Spinal cord (tissue), 10 donors: ENCODE results near the gene ZNF236. TPM values are rescaled to one million over a fixed set of nuclear protein-coding genes. Genes with fewer than 3 reads are reported as not detected.
A peak's percentile ranks its signal among the peaks of the same experiment; 100 is the strongest.

Experiments used
- DNase-seq, 6 donors: peaks; one replicate each; pipeline versions ENCODE4 v3.0.0 to v3.0.0-alpha.2; 2013 to 2015; ENCODE audit warnings: low spot score in 6 of 6, low read depth in 4 of 6
- H3K27ac ChIP-seq: one replicate; pipeline ENCODE4 v1.5.1; 2013; ENCODE audit warnings: low read depth, low read length, control low read depth
- H3K27me3 ChIP-seq: one replicate; pipeline ENCODE4 v1.6.1; 2013; ENCODE audit warnings: low read length; ENCODE audit not compliant: control insufficient read depth, insufficient read depth
- H3K36me3 ChIP-seq: one replicate; pipeline ENCODE4 v1.6.1; 2013; ENCODE audit warnings: low read length; ENCODE audit not compliant: control insufficient read depth, insufficient read depth
- H3K4me1 ChIP-seq: one replicate; pipeline ENCODE4 v1.6.1; 2013; ENCODE audit warnings: low read length; ENCODE audit not compliant: control insufficient read depth, insufficient read depth
- H3K4me3 ChIP-seq: one replicate; pipeline ENCODE4 v1.5.1; 2013; ENCODE audit warnings: low read depth, low read length, control low read depth
- H3K9me3 ChIP-seq: one replicate; pipeline ENCODE4 v1.6.1; 2013; ENCODE audit warnings: low read length; ENCODE audit not compliant: control insufficient read depth, insufficient read depth
- WGBS: methylation state at CpG from one replicate; pipeline ENCODE4 v1.1.5; 2013; ENCODE audit warnings: missing lambda C conversion rate; ENCODE audit not compliant: insufficient coverage; 5-methylcytosine and 5-hydroxymethylcytosine counted together
- polyA plus RNA-seq, 2 donors: library from polyadenylated mRNA; unstranded; fragments of 120-200 nt; gene quantifications; one replicate each; pipeline ENCODE4 v1.2.1, GENCODE V29; 2013; ENCODE audit not compliant: insufficient read length in 2 of 2
- total RNA-seq, 2 donors: library from RNA; depleted of rRNA in 1 of 2; stranded (reverse); fragments of 120-200 nt in 1 of 2; fragments of >200 nt in 1 of 2; gene quantifications; one replicate each; pipeline versions ENCODE4 v1.2.3 to v1.2.4, GENCODE V29; 2013 to 2014
- donor health status: healthy.

Gene ZNF236
- total and polyA plus RNA-seq, 4 donors, result 7.6 to 23.0 (median 13.6) TPM

DNA sequence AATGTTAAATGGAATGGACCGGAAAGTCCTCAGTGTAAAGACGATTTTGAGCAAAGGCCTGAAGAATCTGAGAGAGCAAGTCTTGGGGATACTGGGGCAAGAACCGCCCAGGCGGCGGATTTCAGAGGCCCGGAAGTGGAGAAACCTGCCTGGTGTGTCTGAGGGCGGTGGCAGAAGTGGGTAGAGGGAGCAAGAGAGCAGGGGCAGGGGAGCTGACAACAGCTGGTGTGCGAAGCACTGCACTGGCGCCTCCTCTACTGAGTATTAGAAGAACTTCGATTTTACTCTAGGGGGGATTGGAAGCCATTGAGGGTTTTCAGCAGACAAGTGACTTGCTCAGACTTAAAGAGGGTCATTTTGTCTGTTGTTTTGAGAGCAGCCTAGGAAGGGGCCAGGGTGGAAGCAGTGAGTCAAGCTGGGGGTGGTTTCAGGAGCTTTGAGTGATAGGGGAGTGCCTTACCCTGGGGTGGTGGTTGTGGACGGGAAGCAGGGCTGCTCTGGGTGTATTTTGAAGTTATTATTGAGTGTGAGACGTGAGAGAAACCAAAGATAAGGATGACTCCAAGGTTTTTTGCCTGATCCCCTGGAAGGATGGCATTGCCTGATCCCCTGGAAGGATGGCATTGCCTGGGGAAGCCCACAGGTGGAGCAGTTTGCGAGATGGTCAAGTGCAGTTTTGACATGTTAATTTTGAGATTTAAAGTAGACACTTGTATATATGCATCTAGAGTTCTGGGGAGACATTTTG is 52.5 kb downstream of the ZNF236 start:
- no peaks in the 10 kb centered on the region for H3K27me3 ChIP-seq
- WGBS, result 88% methylated on average over 13 of the region's 13 CpGs
- peaks cover 8% of the 10 kb centered on the region for H3K4me1 ChIP-seq
- H3K36me3 ChIP-seq, result peaks cover 17% of the 10 kb centered on the region
- H3K4me3 ChIP-seq, result no peak overlapping the region
- no peak for DNase-seq
- H3K9me3 ChIP-seq, result no peaks in the 10 kb centered on the region
- no peak overlapping the region for H3K27ac ChIP-seq

DNA sequence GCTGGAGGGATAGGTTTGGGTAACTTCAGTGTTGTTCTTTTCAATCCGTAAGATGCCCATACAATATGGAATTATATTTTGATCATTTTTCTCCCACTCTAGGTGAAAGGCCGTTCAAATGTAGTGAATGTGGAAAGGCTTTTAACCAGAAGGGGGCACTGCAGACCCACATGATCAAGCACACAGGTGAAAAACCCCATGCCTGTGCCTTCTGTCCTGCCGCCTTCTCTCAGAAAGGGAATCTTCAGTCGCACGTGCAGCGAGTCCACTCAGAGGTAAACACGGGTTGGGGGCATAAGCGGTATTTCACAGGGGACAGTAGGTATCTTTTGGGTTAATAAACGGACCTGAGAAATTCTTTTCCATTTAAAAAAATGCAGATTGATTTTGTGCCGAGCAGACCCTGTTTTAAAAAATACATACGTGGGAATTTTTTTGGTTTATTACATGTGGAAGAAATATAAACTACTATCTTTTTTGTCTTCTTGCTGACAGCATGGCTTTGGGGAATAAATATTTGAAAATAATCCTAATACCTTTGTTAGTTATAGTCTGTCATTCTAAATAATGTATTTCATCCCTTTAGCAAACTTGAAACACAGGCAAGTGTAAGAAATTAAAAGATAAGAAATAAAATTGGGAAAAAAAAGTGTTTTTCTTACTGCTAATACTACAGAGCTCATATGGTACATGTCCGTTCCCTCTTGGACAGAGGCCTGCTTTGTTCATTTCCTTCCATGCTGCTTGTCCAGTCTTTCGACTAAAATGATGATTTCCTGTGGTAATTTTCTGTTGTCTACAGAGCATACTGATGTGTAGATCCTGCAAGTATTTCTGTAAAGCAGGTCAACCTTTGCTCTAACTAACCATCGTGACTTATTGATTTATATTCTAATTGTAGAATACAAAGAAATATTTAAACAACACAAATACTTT is 53.3 kb downstream of the ZNF236 start:
- Histone ChIP-seq H3K27me3 (no peaks in the 10 kb centered on the region), H3K36me3 (peaks cover 19% of the 10 kb centered on the region), H3K4me1 (peaks cover 5% of the 10 kb centered on the region), H3K27ac (no peak overlapping the region), H3K4me3 (no peak overlapping the region), H3K9me3 (no peaks in the 10 kb centered on the region)
- DNase-seq, result peak in 5 of 6 donors; percentile 41 to 89 (median 51)
- WGBS, result 22% methylated on average over 4 of the region's 14 CpGs

DNA sequence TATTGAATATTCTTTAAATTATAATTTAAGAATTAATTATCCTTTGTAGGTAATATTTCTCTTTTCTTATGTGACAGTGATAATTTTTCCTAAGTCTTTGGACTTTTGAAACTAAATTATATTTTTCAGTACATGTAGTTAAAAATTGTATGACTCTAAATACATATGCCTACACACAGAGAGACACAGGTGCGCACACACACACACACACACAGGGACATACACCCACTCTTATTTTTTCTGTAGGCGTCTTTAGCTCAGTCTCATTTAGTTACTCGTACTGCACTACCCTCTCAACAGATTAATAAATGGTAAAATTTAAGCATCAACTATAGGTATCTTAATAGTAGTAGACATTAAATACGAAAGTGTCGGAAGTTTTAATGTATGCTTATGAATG is 56.1 kb downstream of the ZNF236 start:
- H3K4me3 ChIP-seq, result no peak overlapping the region
- no peaks in the 10 kb centered on the region for H3K27me3 ChIP-seq
- 90% methylated on average over 2 of the region's 5 CpGs for WGBS
- H3K9me3 ChIP-seq, result no peaks in the 10 kb centered on the region
- no peak overlapping the region for H3K27ac ChIP-seq
- H3K36me3 ChIP-seq, result peaks cover 23% of the 10 kb centered on the region
- H3K4me1 ChIP-seq, result no peaks in the 10 kb centered on the region
- DNase-seq, result no peak

DNA sequence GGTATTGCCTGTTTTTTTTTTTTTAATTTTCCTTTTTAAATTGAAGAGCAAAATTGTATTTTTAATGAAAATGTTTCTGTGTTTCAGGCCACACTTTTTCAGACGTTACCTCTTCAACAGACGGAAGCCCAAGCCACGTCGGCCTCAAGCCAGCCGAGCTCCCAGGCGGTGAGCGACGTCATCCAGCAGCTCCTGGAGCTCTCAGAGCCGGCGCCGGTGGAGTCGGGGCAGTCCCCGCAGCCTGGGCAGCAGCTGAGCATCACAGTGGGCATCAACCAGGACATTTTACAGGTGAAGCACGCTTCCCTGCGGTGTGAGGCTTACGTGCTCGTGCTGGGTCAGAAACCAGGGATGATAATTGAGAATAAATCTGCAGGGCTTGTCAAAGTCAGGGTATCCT is 57.7 kb downstream of the ZNF236 start:
- WGBS, result 91% methylated on average over 16 of the region's 17 CpGs
- no peak for DNase-seq
- H3K4me1 ChIP-seq, result peaks cover 2% of the 10 kb centered on the region
- peaks cover 16% of the 10 kb centered on the region for H3K36me3 ChIP-seq
- H3K9me3 ChIP-seq, result no peaks in the 10 kb centered on the region
- no peak overlapping the region for H3K4me3 ChIP-seq
- no peak overlapping the region for H3K27ac ChIP-seq
- no peaks in the 10 kb centered on the region for H3K27me3 ChIP-seq

DNA sequence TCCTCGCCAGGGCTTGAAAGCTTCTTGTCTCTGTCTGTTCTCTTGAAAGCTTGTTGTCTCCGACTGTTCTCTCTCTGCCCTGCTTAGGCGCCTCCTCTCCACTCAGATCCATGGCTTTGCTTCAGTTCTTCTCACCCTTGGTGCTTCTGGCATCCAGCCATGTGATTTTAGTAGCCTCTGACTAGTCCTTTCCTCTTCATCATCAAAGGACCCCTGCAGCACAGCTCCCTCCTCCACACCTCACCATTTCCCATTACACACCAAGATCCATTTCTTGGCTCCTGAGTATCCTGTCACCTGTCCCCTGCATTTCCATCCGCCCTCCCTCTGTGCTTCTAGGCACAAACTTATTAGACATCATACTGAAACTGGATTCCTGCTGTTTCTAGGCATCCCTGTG is 59.4 kb downstream of the ZNF236 start:
- Histone ChIP-seq H3K36me3 (peaks cover 16% of the 10 kb centered on the region), H3K9me3 (no peaks in the 10 kb centered on the region), H3K27me3 (no peaks in the 10 kb centered on the region), H3K4me1 (peaks cover 14% of the 10 kb centered on the region), H3K4me3 (no peak overlapping the region), H3K27ac (no peak overlapping the region)
- WGBS, result 57% methylated on average over 4 of the region's 4 CpGs
- DNase-seq, result peak in 2 of 6 donors; percentile 32 to 61

DNA sequence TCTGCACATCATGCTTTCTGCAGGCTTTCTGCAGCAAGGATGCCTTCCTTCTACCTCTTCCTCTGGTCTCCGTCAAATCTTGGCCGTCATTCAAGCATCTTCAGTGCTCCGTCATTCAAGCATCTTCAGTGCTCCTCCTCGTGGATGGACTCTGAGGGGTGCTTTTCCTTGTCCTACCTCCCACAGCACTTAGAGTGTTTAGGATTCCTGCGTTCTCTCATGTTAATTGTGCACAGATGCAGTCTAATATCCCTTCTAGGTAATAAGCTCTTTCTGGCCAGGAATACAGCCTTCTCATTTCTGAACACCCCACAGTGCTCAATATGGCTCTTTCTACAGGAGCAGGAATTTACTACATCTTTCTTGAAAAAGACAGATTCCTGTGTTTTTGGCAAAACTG is 59.8 kb downstream of the ZNF236 start:
- no peaks in the 10 kb centered on the region for H3K9me3 ChIP-seq
- peaks cover 16% of the 10 kb centered on the region for H3K36me3 ChIP-seq
- peaks cover 16% of the 10 kb centered on the region for H3K4me1 ChIP-seq
- no peak overlapping the region for H3K27ac ChIP-seq
- H3K4me3 ChIP-seq, result no peak overlapping the region
- WGBS, result 60% methylated on average over 1 of the region's 5 CpGs
- DNase-seq, result peak in 1 of 6 donors; percentile 76
- H3K27me3 ChIP-seq, result no peaks in the 10 kb centered on the region

DNA sequence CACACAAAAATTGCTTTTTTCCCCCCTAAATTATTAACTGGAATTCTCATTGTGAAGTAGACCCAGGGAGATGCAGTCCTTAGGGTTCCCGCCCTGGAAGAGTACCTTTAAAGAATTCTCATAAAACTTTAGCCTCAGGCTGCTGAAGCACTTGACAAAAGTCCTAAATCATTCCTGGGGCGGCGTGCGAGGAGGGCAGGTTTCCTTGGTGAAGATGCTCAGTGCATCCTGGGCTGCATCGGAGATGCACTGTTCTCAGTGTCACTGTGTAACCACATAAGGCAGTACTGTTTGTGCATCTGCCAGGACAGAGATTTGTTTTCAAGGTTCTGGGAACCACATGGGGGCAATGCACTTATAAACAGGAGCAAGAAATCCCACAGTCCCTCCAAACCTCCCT is 62.6 kb downstream of the ZNF236 start:
- DNase-seq, result peak in 2 of 6 donors; percentile 17
- peak overlapping the region; percentile 43 for H3K27ac ChIP-seq
- WGBS, result 60% methylated on average over 4 of the region's 5 CpGs

DNA sequence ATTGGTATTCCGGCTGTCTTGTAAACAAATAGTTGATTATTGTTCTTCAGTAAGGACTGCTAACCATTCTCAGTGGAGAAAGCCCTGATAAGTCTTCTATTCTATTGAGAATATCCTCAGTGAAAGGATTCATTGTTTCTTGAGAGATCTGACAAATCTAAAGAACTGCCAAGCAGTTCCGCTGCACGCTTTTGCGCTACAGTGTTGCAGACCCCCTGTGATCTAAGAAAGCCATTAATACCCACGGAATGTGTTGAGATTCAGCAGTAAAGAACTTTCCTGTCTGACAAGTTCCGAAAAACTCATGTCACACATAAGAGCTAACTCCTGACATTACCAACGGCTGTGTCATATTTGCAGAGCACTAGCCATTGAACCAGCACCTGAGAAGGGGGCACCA is 63.8 kb downstream of the ZNF236 start:
- WGBS, result 25% methylated on average over 6 of the region's 7 CpGs
- Histone ChIP-seq H3K27me3 (no peaks in the 10 kb centered on the region), H3K4me1 (peaks cover 16% of the 10 kb centered on the region), H3K36me3 (peaks cover 15% of the 10 kb centered on the region), H3K4me3 (no peak overlapping the region), H3K27ac (peak overlapping the region; percentile 43), H3K9me3 (no peaks in the 10 kb centered on the region)
- DNase-seq, result peak in 2 of 6 donors; percentile 17 to 39

More for the DNA sequence above, 62.6 kb downstream of the ZNF236 start:
- Histone ChIP-seq H3K27me3 (no peaks in the 10 kb centered on the region), H3K4me1 (peaks cover 16% of the 10 kb centered on the region), H3K36me3 (peaks cover 22% of the 10 kb centered on the region), H3K4me3 (no peak overlapping the region), H3K9me3 (no peaks in the 10 kb centered on the region)

DNA sequence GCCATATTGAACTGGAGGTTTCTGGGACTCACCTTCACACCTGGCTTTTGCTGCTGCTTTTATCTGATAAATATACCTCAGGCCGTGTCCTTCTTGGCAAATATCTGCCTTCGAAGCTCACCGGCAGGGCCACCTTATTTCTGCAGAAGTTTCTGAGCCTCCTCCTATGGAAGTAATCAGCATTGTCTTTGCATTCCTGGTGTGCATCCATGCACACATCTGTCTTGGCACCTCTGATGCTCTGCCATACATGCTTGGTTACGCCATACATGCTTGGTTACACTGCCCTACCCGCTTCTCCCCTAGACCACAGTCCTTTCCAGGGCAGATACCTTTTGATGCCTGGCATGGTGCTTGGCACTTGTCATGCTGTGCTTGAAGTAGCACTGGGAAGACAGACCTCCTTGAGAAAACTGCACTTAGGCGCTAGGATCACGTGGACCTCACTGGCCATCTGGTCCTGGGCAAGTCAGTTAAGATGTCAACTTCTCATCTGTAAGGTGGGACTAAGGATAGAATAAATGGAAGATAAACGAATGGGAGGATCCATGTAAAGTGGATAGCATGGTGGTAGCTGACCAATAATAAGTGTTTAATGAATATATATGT is 66.8 kb downstream of the ZNF236 start:
- no peak overlapping the region for H3K27ac ChIP-seq
- H3K9me3 ChIP-seq, result no peaks in the 10 kb centered on the region
- H3K4me1 ChIP-seq, result peaks cover 16% of the 10 kb centered on the region
- H3K36me3 ChIP-seq, result peaks cover 7% of the 10 kb centered on the region
- H3K4me3 ChIP-seq, result no peak overlapping the region
- DNase-seq, result no peak
- H3K27me3 ChIP-seq, result no peaks in the 10 kb centered on the region
- 87% methylated on average over 7 of the region's 8 CpGs for WGBS
